Right hindlimb (tissue), 1 donor: ENCODE data around the gene MCF2L.
A peak's percentile ranks its signal among the peaks of the same experiment; 100 is the strongest.

Source experiments
- DNase-seq: peaks from one replicate; pipeline ENCODE4 v3.0.0-alpha.2; 2018

MCF2L gene

DNA sequence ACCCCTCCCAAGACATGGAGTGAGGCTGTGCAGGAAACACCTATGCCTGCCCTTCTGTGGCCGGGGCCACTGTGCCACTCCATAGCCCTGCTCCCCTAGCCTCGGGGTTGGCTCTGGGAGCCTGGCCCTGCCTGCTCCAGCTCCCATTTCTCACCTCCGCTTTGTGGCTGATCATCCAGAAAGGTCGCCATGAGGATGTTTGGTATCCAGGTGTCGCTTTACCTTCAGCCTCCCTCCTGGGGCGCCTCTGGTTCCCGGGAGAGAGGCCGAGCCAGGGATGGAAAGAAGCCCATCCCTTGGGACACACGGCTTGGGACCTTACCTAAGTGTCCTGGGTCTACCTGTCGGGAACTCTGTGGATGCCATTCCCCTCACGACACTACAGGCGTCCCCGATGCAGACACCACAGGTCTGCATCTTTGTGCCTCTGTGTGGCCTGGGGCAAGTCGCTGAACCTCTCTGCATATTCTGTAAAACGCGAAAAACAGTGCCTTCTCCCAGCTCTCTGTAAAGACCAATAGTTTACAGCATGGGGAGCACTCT lies 3.4 kb upstream of the MCF2L start:
- no peak for DNase-seq

DNA sequence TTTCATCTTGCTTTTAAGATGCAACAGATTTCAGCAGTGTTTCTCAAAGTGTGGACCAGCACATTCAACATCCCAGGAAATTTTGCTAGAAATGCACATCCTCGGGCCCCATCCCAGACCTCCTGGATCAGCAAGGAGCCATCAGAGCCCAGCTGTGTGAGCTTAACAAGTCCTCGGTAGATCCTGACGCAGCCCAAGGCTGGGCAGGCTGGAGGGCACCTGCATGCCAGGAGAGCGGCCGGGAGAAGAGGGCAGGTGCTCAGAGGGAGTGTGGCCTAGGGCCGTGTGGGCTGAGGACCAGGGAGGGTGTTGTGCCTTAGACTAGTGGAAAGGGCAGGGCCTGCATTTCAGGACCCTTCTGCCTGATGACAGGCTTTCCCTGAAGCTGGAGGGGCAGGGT lies 2.2 kb upstream of the MCF2L start:
- no peak for DNase-seq

GRCh38 chr13:112967686-112968379 lies 1.2 kb upstream of the MCF2L start:
- DNase-seq: no peak

DNA sequence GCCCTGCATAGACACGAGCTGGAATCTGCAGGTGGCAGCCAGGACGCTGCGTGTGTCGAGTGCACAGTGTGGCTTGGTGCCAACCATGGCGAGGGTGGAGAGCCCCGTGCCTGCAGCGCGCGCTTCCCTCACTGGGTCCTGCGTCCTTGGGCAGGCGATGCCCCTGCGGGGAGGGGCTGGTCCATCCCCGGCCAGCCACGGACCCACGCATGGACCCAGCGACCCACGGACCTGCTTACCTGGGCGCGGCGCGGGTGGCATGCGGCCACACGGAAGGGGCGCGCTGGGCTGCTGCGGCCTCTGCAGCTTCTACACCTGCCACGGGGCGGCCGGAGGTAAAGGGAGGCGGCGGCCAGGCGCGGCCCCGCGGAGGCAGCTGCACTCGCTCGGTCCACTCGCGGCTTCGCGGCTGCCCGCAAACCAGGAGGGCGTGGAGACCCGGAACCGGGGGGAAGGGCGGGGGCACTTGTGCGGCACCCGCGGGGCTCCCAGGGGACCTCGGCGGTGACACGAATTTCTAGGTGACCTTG lies 569 bp upstream of the MCF2L start:
- no peak for DNase-seq

- DNase-seq: no peak
These were observed 801 bp downstream of the MCF2L start for GRCh38 chr13:112969692-112970338.

DNA sequence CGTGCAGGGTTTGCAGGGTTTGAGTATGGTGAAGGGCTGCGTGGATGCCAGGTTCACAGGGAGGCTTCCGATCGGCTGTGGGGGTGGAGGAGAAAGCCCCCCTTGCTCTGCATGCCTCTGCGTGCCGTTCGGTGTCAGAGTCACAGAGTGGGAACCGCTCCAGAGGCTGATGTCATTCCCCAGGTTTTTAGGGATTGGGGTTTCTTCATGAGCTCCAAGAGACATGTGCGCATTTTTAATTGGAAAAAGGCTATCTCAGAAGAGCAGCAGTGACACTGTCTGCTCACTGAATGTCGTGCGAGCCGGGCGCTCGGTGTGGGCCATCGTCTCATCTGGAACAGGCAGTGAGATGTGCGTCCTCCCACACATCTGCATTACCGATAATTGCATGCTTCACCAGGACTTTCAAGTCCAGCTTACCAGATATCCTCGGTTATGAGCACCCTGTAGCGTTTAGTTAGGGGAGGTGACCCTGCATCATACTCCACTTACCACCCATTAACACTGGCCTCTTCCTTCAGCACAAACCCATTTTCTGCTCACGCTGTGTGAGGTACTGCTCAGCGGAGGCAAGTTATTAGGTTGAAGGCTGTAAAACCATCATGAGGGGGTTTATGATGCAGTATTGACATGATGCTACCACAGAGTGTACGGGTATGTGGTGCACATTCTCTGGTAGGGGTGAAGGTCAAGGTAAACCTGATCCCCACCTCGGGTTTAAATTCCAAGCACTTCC lies 1.7 kb downstream of the MCF2L start:
- DNase-seq: peak; percentile 34

- peak; percentile 18 for DNase-seq
These were observed 2.3 kb downstream of the MCF2L start for GRCh38 chr13:112971288-112971643.

DNA sequence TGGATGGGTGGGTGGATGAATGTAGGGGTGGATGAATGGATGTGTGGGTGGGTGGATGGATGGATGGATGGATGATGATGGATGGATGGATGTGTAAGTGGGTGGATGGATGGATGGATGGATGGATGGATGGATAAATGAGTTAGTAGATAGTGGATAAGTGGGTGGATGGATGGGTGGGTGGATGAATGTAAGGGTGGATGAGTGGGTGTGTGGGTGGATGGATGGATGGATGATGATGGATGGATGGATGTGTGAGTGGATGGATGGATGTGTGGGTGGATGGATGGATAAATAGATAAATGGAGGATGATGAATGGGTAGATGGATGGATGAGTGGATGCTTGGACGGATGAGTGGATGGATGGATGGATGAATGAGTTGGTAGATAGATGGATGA lies 3.2 kb downstream of the MCF2L start:
- no peak for DNase-seq

GRCh38 chr13:112972867-112973576 lies 4.0 kb downstream of the MCF2L start:
- DNase-seq: peak; percentile 12

GRCh38 chr13:112973577-112973951 lies 4.5 kb downstream of the MCF2L start:
- DNase-seq: peak; percentile 17

- DNase-seq: no peak
These were observed 5.1 kb downstream of the MCF2L start for GRCh38 chr13:112974125-112974524.

DNA sequence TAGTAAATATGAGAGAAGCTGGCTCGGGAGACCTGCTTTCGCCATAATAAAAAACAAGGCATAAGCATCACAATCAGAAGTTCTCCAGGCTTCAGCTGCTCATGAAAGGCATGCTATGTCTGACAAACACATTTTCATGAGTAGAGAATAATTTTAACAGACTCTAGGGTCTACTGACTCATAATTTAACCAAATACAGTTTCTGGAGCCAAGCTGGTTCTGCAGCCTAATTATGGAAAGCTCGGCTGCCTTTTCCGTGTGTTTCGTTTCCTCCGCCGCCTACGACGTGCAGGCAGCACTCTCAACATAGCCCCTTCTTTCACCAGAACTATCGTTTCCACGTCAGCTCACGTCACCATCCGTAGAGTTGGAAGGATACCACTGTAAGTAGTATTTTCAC lies 5.7 kb downstream of the MCF2L start:
- no peak for DNase-seq

GRCh38 chr13:112975401-112975939 lies 6.5 kb downstream of the MCF2L start:
- no peak for DNase-seq

- DNase-seq: no peak
These were observed 7.5 kb downstream of the MCF2L start for GRCh38 chr13:112976526-112976925.

DNA sequence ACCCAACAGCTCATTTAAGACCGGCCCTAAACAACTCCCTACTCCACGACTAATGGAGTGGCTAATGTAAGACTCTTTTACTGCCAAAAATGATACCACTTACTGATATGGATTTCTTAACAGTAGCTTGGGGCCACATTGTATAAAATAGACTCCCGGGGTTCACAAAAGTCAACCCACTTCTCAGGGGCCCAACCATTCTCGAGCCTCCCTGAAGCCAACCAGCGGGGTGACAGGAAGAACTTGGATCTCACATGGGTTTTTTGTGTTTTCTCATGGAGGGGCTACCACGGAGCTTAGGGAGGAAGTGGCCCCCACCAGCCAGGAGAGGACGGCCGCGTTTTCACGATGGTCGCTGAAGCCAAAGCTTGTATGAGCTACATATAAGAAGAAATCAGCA lies 8.1 kb downstream of the MCF2L start:
- no peak for DNase-seq

- no peak for DNase-seq
These were observed 8.5 kb downstream of the MCF2L start for GRCh38 chr13:112977525-112977924.

DNA sequence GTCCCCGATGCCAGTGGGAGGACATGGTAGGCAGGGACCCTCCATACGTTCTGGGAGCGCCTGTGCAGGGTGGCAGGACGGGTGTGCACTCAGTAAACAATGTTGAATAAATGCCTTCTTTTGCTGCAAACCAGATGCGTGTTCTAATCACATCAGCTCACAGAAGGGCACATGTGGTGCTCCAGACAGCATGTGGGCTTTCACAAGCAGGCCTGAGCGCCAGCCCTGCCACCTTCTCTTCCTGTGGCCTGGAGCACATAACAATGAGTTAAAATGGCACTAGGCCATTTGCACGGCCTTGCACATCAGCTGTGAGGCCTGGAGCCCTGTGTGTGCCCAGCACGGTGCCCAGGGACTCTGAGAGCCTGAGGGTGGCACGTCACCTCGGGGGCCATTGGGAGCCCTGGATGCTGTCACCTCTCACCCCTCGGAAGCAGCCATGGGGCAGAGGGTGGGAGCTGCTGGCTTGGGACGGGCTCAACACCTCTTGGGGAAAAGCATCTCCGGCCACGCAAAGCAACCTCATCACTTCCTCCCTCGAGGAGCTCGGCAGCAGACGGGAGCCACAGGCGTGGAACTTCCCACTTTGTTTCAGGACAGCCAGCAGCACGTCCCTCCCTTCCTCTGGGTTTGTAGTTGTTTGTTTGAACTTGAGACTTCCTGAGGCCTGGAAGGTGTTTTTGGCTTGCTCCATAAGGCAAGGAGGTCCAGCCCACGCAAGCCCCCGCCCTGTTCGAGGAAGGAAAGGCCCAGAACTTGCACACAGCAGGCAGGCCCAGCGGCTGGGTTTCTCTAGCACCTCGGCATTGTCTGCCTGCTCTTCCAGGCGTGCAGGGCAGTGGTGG lies 9.8 kb downstream of the MCF2L start:
- DNase-seq: peak; percentile 71

DNA sequence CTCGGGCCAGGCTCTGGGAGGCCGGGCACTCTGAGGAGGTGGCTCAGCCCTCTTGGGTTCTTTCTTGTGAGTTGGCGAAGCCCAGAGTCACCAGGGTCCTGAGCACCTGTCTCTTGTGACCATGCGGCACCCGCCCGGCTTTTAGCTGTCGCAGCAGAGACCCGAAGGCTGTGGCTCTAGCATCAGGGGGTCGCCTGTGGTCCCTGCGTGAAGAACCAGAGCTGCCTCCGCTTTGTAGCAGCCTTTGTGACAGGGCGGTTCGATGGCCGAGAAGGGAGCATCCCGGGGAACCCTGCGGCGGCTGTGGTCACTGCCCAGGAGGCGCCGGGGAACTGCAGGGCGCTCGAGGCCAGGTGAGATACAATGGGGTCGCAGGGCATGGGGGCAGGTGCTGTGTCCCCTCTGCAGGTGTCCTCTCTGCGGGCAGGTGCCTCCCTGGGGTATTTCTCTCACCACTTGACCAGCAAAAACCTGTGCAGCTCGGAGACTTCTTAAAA lies 10.4 kb downstream of the MCF2L start:
- no peak for DNase-seq

DNA sequence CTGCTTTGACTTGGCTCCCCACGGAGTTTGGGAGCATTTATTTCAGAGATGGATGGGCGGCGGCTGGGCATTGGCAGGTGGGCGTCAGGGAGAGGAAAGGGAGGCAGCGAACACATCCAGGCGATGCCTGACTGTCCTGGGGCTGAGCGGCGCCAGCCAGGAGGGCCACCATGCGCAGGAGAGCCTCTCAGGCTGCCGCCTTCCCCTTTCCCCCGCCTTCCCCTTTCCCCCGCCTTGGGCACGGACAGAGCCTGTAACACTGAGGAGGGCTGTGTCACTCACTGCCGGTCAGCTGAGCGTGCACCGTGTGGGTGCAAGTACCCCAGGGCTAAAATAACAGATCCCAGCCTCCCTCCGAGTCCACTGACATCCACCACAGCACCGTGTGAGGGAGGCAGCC lies 11.4 kb downstream of the MCF2L start:
- no peak for DNase-seq

GRCh38 chr13:112981451-112981850 lies 12.4 kb downstream of the MCF2L start:
- DNase-seq: no peak

- DNase-seq: no peak
These were observed 13.4 kb downstream of the MCF2L start for GRCh38 chr13:112982281-112983041.
